GM12873 (cell line): Measurements from ENCODE around the gene BSPRY.

Experiments used
- CTCF ChIP-seq: IDR thresholded peaks from 2 replicates; pipeline ENCODE4 v1.5.1; 2012; ENCODE audit warnings: low read depth, mild to moderate bottlenecking, moderate library complexity, low read length, control low read depth; ENCODE audit not compliant: insufficient read depth; ENCODE audit errors: missing control alignments

Gene BSPRY

DNA sequence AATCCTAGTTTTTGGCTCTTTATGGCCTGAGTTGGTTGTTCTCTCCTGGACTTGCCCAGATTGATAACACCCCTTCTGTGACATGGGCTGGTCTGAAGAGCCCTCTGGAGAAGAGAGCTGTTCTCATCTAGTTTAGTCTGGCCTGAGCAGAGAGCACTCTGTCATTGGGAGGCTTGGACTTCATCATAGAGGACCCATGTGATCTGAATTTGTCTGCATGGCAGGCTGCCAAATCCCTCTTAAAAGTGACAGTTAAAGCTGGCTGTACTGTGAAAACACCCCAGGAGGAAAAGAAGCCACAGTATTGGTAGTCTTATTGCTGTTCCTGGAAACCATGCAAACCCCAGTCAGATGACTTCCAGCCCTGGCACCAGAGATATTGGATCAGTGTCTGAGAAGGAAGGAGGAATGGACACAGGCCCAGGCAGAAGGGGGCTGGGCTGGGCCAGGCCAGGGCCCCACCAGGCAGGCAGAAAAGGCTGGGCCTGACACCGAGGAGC is 5.6 kb upstream of the BSPRY start:
- TF ChIP-seq CTCF, result no peak

DNA sequence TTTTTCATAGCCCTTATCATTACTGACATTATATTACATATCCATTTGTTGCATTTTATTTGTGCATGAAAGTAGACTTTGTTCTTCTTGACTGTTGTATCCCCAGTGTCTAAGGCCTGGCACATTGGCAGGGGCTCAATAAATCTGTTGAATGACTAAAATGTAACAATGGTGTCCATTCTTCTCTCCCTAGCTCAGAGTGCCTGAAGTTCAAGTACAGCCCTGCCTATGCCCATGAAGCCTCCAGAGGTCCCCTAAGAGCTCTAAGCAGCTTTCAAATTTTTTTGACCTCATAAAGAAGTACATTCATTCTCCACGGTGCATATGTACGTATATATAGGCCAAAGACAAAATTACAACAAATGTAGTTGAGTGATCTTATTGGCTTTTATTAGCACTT is 4.2 kb upstream of the BSPRY start:
- no peak for TF ChIP-seq CTCF

GRCh38 chr9:113345671-113346070 is 3.7 kb upstream of the BSPRY start:
- no peak for TF ChIP-seq CTCF

DNA sequence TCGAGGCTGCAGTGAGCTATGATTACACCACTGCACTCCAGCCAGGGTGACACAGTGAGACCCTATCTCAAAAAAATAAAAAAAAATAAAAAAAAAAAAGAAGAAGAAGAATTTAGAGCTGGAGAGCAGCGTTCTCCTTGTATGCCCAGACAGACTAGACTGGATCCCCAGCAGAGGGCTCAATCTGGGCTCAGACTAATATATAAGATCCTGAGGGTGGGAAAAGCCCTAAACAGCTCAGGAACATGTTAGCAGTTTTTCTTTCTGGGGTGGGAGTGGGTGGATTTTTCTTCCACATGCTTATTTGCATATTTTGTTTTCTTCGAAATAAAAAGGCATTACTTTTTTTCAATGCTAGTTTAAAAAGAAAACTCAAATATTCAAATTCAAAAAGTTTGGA is 904 bp upstream of the BSPRY start:
- no peak for TF ChIP-seq CTCF

DNA sequence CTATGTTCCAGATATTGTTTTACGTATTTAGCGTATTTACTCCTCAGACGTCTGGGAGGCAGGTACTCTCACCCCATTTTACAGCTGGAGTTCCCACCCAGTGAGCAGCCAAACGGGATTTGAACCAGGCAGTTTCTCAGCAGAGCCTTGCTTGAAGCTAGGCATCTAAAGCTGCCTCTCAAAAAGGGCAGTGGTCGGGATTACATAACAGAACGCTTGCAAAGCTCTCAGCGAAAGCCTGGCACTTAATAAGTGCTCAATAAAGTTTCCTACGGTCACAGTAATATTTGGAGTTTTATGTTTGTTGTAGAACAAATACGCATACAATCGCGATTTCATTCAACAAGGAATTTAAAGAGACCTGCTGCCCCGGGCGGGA is 286 bp upstream of the BSPRY start:
- TF ChIP-seq CTCF, result no peak

DNA sequence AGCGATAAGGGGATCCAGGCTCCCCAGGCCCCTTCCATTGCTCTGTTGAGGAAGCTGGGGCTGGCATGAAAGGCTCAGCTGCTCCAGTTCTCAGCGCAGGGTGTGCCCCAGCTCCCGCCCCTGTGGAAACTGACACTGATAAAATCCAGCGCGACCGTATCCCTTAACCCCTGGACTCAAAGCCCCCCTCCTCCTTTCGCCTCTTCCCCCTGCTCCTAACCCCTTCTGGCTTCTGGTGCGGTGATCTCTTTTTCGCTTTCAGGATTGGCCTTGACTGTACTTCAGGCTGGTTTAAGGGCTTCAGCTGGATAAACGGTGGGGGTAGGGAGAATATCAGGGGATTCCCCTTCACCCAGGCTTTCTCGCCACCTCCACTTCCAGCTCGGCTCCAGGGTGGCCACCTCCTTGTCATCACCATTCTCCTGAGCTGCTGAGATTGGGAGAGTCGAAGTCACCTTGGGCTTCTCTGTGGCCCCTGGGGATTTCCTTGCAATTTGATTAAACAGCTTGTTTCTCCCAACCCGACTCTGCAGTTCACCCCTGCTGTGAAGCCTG is 843 bp downstream of the BSPRY start:
- TF ChIP-seq CTCF, result no peak

- no peak for TF ChIP-seq CTCF
Measured at GRCh38 chr9:113350937-113351336, 1.6 kb downstream of the BSPRY start.
